ENCODE data around the gene CIDEC.
"Not testable (repeated sequence)": the region's sequence is repeated elsewhere in the genome, so short reads cannot be mapped to it uniquely, and the experiment has no call there.

The CIDEC gene

GRCh38 chr3:9847870-9848269 lies 32.2 kb downstream of the CIDEC start:
- H3K4me1 Mint-ChIP-seq; DNase-seq (ENCODE audit: low spot score in 2 of 2); H3K27ac Mint-ChIP-seq; H3K9me3 Mint-ChIP-seq; H3K4me3 Mint-ChIP-seq; ATAC-seq; H3K36me3 Mint-ChIP-seq: not testable (repeated sequence)

GRCh38 chr3:9846931-9847488 lies 33.0 kb downstream of the CIDEC start:
- Mint-ChIP-seq H3K4me1 (peaks cover 17% of the 10 kb centered on the region), H3K4me3 (no peak overlapping the region), H3K9me3 (no peaks in the 10 kb centered on the region), H3K36me3 (peaks cover 18% of the 10 kb centered on the region), H3K27ac (no peak overlapping the region)
- no peak for DNase-seq (ENCODE audit: low spot score in 2 of 2)
- no peak for ATAC-seq

- peaks cover 26% of the 10 kb centered on the region for H3K36me3 Mint-ChIP-seq
- peaks cover 21% of the 10 kb centered on the region for H3K4me1 Mint-ChIP-seq
- H3K27ac Mint-ChIP-seq = no peak overlapping the region
- no peak for ATAC-seq
- H3K9me3 Mint-ChIP-seq = no peaks in the 10 kb centered on the region
- no peak for DNase-seq (ENCODE audit: low spot score in 2 of 2)
- H3K4me3 Mint-ChIP-seq = no peak overlapping the region
Observed at GRCh38 chr3:9846231-9846630, 33.8 kb downstream of the CIDEC start.

GRCh38 chr3:9843715-9844438 lies 36.2 kb downstream of the CIDEC start, which contains the start of gene RPUSD3:
RPUSD3 (minus strand) TSS chr3:9844008; CDS start chr3:9843990, 18 bp downstream.
- peak; percentile 97 for ATAC-seq
- Mint-ChIP-seq H3K4me3 (peak within 1 kb of the TSS; percentile 99), H3K9me3 (no peaks in the 10 kb centered on the region), H3K4me1 (peaks cover 21% of the 10 kb centered on the region), H3K36me3 (peaks cover 50% of the 10 kb centered on the region), H3K27ac (peak within 1 kb of the TSS; percentile 95)
- peak; percentile 99 to 100 for DNase-seq (ENCODE audit: low spot score in 2 of 2)

- Mint-ChIP-seq H3K9me3 (no peaks in the 10 kb centered on the region), H3K4me3 (no peak overlapping the region), H3K27ac (no peak overlapping the region), H3K36me3 (peaks cover 75% of the 10 kb centered on the region), H3K4me1 (peaks cover 26% of the 10 kb centered on the region)
- ATAC-seq = no peak
- no peak for DNase-seq (ENCODE audit: low spot score in 2 of 2)
Observed at GRCh38 chr3:9841015-9841414, 39.0 kb downstream of the CIDEC start.

- Mint-ChIP-seq H3K4me1 (peaks cover 24% of the 10 kb centered on the region), H3K27ac (peak overlapping the region; percentile 91), H3K9me3 (no peaks in the 10 kb centered on the region), H3K4me3 (no peak overlapping the region), H3K36me3 (peaks cover 91% of the 10 kb centered on the region)
- ATAC-seq = no peak
- DNase-seq (ENCODE audit: low spot score in 2 of 2) = no peak
Observed at GRCh38 chr3:9838856-9839255, 41.2 kb downstream of the CIDEC start.

GRCh38 chr3:9837701-9838582 lies 42.1 kb downstream of the CIDEC start:
- no peak for DNase-seq (ENCODE audit: low spot score in 2 of 2)
- H3K9me3 Mint-ChIP-seq = no peaks in the 10 kb centered on the region
- H3K4me3 Mint-ChIP-seq = no peak overlapping the region
- peak overlapping the region; percentile 91 for H3K27ac Mint-ChIP-seq
- peaks cover 95% of the 10 kb centered on the region for H3K36me3 Mint-ChIP-seq
- ATAC-seq = no peak
- H3K4me1 Mint-ChIP-seq = peaks cover 18% of the 10 kb centered on the region

GRCh38 chr3:9834520-9835380 lies 45.3 kb downstream of the CIDEC start:
- Mint-ChIP-seq H3K4me1 (peaks cover 10% of the 10 kb centered on the region), H3K4me3 (no peak overlapping the region), H3K9me3 (no peaks in the 10 kb centered on the region), H3K36me3 (peaks cover 88% of the 10 kb centered on the region), H3K27ac (peak overlapping the region; percentile 50)
- ATAC-seq (no peak), DNase-seq (ENCODE audit: low spot score in 2 of 2) (no peak)

- Mint-ChIP-seq H3K9me3 (no peaks in the 10 kb centered on the region), H3K36me3 (peaks cover 88% of the 10 kb centered on the region), H3K4me3 (no peak overlapping the region), H3K27ac (no peak overlapping the region), H3K4me1 (peaks cover 10% of the 10 kb centered on the region)
- ATAC-seq (no peak), DNase-seq (ENCODE audit: low spot score in 2 of 2) (no peak)
Observed at GRCh38 chr3:9833078-9833477, 47.0 kb downstream of the CIDEC start.

GRCh38 chr3:9831253-9831652 lies 48.8 kb downstream of the CIDEC start:
- no peak for ATAC-seq

GRCh38 chr3:9828801-9829755 lies 51.0 kb downstream of the CIDEC start:
- DNase-seq (ENCODE audit: low spot score in 2 of 2) = no peak
- ATAC-seq = no peak
- Mint-ChIP-seq H3K4me3 (no peak overlapping the region), H3K4me1 (peaks cover 5% of the 10 kb centered on the region), H3K27ac (peak overlapping the region; percentile 43), H3K36me3 (peaks cover 59% of the 10 kb centered on the region), H3K9me3 (no peaks in the 10 kb centered on the region)

More at GRCh38 chr3:9831253-9831652, 48.8 kb downstream of the CIDEC start:
- no peak overlapping the region for H3K4me3 Mint-ChIP-seq
- H3K9me3 Mint-ChIP-seq = no peaks in the 10 kb centered on the region
- DNase-seq (ENCODE audit: low spot score in 2 of 2) = no peak
- peaks cover 5% of the 10 kb centered on the region for H3K4me1 Mint-ChIP-seq
- H3K27ac Mint-ChIP-seq = no peak overlapping the region
- peaks cover 78% of the 10 kb centered on the region for H3K36me3 Mint-ChIP-seq

GRCh38 chr3:9826815-9827573 lies 53.1 kb downstream of the CIDEC start:
- ATAC-seq (peak; percentile 73), DNase-seq (ENCODE audit: low spot score in 2 of 2) (no peak)
- H3K36me3 Mint-ChIP-seq = peaks cover 38% of the 10 kb centered on the region
- H3K9me3 Mint-ChIP-seq = no peaks in the 10 kb centered on the region
- H3K27ac Mint-ChIP-seq = no peak overlapping the region
- peaks cover 5% of the 10 kb centered on the region for H3K4me1 Mint-ChIP-seq
- H3K4me3 Mint-ChIP-seq = no peak overlapping the region

- ATAC-seq (no peak), DNase-seq (ENCODE audit: low spot score in 2 of 2) (no peak)
- Mint-ChIP-seq H3K4me3 (no peak overlapping the region), H3K27ac (no peak overlapping the region), H3K9me3 (no peaks in the 10 kb centered on the region), H3K36me3 (peaks cover 23% of the 10 kb centered on the region), H3K4me1 (no peaks in the 10 kb centered on the region)
Observed at GRCh38 chr3:9825451-9826040, 54.5 kb downstream of the CIDEC start.
